Amniotic epithelial cell (primary cell): ENCODE results near the gene HDDC3.
A peak's percentile ranks its signal among the peaks of the same experiment; 100 is the strongest.
"Not testable (repeated sequence)": the region's sequence is repeated elsewhere in the genome, so short reads cannot be mapped to it uniquely, and the experiment has no call there.

ENCODE experiments used
- DNase-seq: peaks from one replicate; pipeline ENCODE4 v3.0.0-alpha.2; 2010; ENCODE audit warnings: low read depth

The HDDC3 gene

DNA sequence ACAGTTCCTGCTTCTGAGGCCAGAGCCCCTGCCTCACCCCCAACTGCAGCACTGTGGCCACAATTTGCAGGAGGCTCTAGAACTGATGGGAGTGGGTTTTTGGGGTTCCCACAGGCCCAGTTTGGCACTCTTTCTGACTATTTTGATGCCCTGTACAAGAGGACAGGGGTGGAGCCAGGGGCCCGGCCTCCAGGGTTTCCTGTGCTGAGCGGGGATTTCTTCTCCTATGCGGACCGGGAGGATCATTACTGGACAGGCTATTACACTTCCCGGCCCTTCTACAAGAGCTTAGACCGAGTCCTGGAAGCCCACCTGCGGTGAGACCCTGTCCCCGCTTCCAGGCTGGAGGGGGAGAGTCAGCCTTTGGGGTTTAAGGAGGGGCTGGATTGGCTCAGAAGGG is 22.4 kb downstream of the HDDC3 start:
- DNase-seq = no peak

- DNase-seq = not testable (repeated sequence)
Measured at GRCh38 chr15:90909449-90909848, 22.9 kb downstream of the HDDC3 start.

- no peak for DNase-seq
Measured at GRCh38 chr15:90907838-90908507, 24.4 kb downstream of the HDDC3 start.

DNA sequence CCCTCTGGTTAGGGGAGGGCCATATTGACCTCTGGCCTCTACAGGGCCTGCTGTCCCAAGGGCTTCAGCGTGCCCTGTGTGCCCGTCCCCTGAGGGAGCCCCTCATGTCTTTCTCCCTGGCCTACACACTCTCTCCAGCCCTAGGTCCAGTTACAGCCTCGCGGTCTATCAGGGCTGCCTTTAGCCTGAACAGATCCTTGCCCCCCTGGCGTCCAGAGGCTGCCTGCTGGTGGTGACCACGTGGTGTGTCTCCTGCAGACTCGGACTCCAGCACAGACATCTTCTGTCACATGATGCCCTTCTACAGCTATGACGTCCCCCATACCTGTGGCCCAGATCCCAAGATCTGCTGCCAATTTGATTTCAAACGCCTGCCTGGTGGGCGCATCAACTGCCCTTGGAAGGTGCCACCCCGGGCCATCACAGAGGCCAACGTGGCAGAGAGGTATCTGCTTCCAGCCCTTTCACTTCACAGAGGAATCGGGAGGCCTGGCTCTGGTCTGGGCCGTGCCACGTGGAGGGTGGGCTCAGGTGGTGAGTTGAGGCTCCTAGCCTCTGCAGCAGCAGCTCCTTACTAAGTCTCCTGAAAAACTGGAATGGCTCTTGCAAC is 25.2 kb downstream of the HDDC3 start:
- no peak for DNase-seq

- no peak for DNase-seq
Measured at GRCh38 chr15:90906181-90906849, 26.0 kb downstream of the HDDC3 start.

- no peak for DNase-seq
Measured at GRCh38 chr15:90905306-90906180, 26.8 kb downstream of the HDDC3 start.

DNA sequence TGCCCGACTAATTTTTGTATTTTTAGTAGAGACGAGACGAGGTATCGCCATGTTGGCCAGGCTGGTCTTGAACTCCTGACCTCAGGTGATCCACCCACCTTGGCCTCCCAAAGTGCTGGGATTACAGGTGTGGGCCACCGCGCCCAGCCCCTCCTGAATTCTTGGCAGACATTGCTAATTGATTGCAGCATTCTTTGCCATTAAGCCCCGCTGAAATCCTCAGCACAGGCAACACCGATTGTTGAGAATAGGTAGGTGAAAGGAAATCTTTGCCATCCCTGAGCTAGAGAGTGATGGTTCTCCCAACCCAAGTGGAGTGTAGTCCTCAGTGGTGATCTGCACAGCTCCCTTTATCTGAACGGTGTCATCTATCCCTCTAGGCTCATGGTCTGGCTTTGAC is 27.6 kb downstream of the HDDC3 start:
- no peak for DNase-seq

GRCh38 chr15:90903733-90904536 is 28.4 kb downstream of the HDDC3 start:
- DNase-seq = no peak

GRCh38 chr15:90902840-90903732 is 29.3 kb downstream of the HDDC3 start, which contains the start of gene MAN2A2:
MAN2A2 (plus strand) TSS chr15:90903302; CDS start chr15:90904208, 906 bp downstream.
- DNase-seq = peak; percentile 12

DNA sequence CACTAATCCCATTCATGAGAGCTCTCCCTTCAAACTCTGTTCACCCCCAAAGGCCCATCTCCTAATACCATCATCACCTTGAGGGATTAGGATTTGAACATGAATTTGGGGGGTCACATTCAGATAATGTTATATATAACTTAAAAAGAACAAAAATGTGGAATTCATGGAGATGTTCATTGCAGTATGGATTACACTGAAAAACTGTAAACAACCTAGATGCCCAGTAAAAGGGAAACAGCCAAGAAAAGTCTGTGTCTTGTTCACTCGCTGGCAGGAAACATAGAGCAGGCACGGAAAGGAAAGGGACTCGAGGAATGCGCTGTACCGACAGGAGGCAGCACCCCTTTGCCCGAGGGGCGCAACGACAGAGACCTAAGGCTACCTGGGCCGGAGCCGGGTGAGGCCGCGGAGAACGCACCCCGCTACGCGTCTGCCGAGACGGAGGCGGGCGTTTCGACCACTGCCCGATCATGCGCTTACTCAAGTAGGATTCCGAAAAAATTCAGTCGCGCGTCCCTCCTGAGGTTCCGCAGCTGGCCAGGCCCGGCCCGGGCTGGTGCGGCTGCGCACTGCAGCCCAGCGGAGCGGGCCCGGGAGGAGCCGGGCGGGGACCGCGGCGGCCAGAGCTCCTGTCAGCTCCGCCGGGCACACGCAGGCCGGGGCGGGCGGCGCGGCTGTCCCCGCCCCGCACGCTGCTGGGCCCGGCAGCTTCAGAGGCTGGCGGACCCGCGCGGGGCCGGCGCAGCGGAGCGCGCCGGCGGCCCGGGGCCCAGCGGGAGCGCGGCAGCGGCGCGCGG is 30.1 kb downstream of the HDDC3 start:
- DNase-seq = peak; percentile 66

- DNase-seq = peak; percentile 24
Measured at GRCh38 chr15:90901175-90902039, 30.9 kb downstream of the HDDC3 start.

GRCh38 chr15:90897131-90897655 is 35.2 kb downstream of the HDDC3 start:
- DNase-seq = not testable (repeated sequence)

DNA sequence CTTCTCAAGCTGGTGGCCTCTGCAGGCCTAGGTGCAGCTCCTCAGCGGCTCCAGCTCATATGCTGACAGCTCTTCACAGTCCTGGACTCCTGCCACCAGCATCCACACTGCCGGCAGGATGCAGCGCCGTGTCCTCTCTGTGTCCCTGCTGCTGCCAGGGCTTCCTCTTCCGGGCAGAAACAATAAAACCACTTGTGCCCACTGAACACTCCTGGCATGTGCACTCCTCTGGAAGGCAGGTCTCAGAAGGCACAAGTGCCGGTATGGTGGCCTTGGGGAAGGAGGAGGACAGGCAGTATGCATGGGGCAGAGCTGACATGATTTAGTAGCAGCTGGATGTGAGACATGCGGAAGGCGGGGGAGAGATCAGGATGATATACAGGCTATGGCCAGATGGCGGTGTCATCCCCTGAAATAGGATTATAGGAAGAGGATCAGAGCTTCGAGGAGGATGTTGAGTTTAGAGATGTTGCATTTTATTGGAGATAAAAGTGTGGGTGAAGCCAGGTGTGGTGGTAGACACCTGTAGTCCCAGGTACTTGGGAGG is 36.7 kb downstream of the HDDC3 start:
- no peak for DNase-seq

DNA sequence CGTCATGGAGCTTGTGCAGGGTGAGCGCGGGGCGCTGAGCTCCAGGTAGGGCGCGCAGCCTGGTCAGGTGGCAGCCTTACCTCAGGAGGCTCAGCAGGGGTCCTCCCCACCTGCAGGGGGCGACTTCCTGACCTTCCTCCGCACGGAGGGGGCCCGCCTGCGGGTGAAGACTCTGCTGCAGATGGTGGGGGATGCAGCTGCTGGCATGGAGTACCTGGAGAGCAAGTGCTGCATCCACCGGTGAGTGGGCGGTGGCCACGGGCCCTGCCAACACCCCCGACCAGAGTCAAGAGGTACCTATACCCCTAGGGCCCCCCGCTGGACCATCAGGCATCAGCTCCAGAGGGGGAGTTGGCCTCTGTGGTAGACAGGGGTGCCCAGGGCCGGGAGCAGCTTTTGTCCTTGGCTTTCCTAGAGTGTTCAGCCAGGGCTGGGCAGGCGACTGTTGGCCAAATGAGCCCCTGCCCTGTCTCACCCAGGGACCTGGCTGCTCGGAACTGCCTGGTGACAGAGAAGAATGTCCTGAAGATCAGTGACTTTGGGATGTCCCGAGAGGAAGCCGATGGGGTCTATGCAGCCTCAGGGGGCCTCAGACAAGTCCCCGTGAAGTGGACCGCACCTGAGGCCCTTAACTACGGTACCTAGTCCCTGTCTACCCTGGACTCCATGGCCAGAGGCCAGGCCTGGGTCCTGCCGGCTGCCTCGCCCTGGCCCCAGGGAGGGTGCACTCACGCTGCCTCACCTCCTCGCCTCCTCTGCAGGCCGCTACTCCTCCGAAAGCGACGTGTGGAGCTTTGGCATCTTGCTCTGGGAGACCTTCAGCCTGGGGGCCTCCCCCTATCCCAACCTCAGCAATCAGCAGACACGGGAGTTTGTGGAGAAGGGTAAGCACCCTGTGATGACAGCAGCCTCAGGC is 38.9 kb downstream of the HDDC3 start:
- DNase-seq = no peak

GRCh38 chr15:90892498-90893174 is 39.7 kb downstream of the HDDC3 start:
- no peak for DNase-seq

DNA sequence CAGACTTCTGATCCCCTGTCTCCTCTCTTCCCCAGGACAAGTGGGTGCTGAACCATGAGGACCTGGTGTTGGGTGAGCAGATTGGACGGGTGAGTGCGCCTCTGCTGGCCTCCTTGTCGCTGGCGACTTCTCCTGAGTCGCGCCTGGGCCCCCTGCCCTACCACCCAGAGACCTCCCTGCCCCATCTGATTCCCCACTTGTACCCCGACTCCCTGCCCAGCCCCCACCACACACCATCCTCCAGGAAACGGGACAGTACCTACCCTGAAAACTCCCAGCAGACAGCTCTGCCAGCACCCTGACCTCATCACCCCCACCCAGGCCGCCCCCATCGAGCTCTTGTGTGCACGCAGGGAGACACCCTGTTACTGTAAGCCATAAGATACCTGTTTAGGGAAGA is 40.3 kb downstream of the HDDC3 start:
- no peak for DNase-seq
